HG03439 (cell line): ENCODE measurements around the gene ST8SIA4.
A peak's percentile ranks its signal among the peaks of the same experiment; 100 is the strongest.

ENCODE experiments used
- ATAC-seq: cut with Tn5 transposase; IDR thresholded peaks from one replicate; pipeline ENCODE4 v1.9.1; 2021; ENCODE audit warnings: mild to moderate bottlenecking, moderate library complexity; ENCODE audit not compliant: unreplicated experiment

ST8SIA4 gene

GRCh38 chr5:100872408-100873190 lies 30.5 kb downstream of the ST8SIA4 start:
- ATAC-seq = peak; percentile 50

GRCh38 chr5:100867039-100867562 lies 36.0 kb downstream of the ST8SIA4 start:
- ATAC-seq = no peak

- ATAC-seq = no peak
These were observed 38.2 kb downstream of the ST8SIA4 start for GRCh38 chr5:100864931-100865330.

GRCh38 chr5:100863739-100864138 lies 39.3 kb downstream of the ST8SIA4 start:
- no peak for ATAC-seq

- ATAC-seq = no peak
These were observed 41.9 kb downstream of the ST8SIA4 start for GRCh38 chr5:100861148-100861547.

GRCh38 chr5:100860407-100860806 lies 42.7 kb downstream of the ST8SIA4 start:
- ATAC-seq = no peak

- ATAC-seq = no peak
These were observed 44.0 kb downstream of the ST8SIA4 start for GRCh38 chr5:100858987-100859545.

- ATAC-seq = no peak
These were observed 46.6 kb downstream of the ST8SIA4 start for GRCh38 chr5:100856462-100856861.

- ATAC-seq = no peak
These were observed 47.1 kb downstream of the ST8SIA4 start for GRCh38 chr5:100855937-100856430.

- ATAC-seq = no peak
These were observed 47.8 kb downstream of the ST8SIA4 start for GRCh38 chr5:100855295-100855694.

- no peak for ATAC-seq
These were observed 48.5 kb downstream of the ST8SIA4 start for GRCh38 chr5:100854591-100854990.

GRCh38 chr5:100853582-100853981 lies 49.5 kb downstream of the ST8SIA4 start:
- ATAC-seq = no peak

GRCh38 chr5:100852988-100853449 lies 50.1 kb downstream of the ST8SIA4 start:
- peak; percentile 93 for ATAC-seq

- no peak for ATAC-seq
These were observed 51.0 kb downstream of the ST8SIA4 start for GRCh38 chr5:100852051-100852450.

GRCh38 chr5:100846772-100847171 lies 56.3 kb downstream of the ST8SIA4 start:
- no peak for ATAC-seq

- ATAC-seq = no peak
These were observed 61.0 kb downstream of the ST8SIA4 start for GRCh38 chr5:100842080-100842479.

GRCh38 chr5:100841358-100842076 lies 61.6 kb downstream of the ST8SIA4 start:
- ATAC-seq = no peak

- ATAC-seq = no peak
These were observed 62.3 kb downstream of the ST8SIA4 start for GRCh38 chr5:100840789-100841188.

- peak; percentile 69 for ATAC-seq
These were observed 62.7 kb downstream of the ST8SIA4 start for GRCh38 chr5:100840370-100840769.

- no peak for ATAC-seq
These were observed 65.0 kb downstream of the ST8SIA4 start for GRCh38 chr5:100838048-100838473.

- no peak for ATAC-seq
These were observed 68.6 kb downstream of the ST8SIA4 start for GRCh38 chr5:100834519-100834918.
